Fibroblast of the conjunctiva (primary cell): ENCODE results near the gene MAP3K12.
"Not testable (repeated sequence)": the region's sequence is repeated elsewhere in the genome, so short reads cannot be mapped to it uniquely, and the experiment has no call there.

Experiments used
- DNase-seq: peaks from one replicate; pipeline ENCODE4 v3.0.0-alpha.2; 2010; ENCODE audit warnings: low read depth

MAP3K12 gene

DNA sequence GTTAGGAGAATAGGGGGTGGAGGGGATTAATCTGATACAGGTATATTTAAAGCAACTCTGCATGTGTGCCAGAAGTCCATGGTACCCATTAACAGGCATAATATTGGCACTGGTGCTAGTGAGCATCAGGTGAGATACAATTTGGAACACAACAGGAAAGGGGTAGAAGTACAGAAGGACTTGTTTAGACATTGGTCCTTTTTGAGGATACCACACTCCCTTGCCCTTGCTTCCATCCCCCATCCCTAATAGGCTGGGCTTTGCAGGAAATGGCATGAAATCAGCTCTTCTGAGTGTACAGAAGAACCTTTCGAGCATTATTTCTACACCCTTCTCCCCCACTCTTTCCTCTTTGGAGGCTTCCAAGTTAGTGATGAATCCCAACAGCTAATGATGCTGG lies 31.0 kb downstream of the MAP3K12 start:
- DNase-seq: no peak

GRCh38 chr12:53467880-53468279 lies 31.4 kb downstream of the MAP3K12 start:
- no peak for DNase-seq

DNA sequence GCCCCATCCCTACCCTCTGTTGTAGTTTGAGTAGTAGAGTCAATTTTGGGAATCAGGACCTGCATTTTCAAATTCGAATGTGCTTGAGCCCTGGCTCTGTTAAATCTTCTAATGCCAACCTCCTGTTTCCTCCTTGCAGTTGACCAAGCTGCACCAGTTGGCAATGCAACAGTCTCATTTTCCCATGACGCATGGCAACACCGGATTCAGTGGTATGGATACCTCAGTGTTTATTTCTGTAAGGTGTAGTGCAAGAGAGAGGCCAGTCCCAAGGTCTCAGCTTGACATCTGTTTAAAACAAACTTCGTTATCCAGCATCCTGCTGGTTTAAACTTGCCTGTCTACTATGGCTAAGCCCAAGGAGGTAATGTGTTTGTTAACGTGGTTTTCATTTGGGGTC lies 32.2 kb downstream of the MAP3K12 start:
- no peak for DNase-seq

DNA sequence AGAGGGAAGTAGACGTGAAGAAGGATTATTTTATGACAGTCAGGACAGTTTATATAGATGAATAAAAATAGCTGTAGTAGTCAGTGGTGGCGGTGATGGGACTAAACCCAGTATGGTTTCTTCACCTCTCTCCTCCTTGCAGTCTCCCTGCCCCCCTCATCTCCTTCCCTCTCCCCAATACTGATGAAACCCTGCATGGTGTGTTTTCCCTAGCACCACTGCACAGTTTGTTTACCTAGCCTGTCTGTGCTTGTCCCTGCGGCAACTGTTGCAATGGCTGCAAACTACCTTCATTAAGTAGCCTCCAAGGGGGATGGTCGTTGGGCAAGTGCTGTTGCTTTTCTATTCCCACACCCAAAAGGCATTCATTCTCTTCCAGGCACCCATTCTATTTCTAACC lies 32.6 kb downstream of the MAP3K12 start:
- DNase-seq: no peak

- no peak for DNase-seq
These were observed 33.6 kb downstream of the MAP3K12 start for GRCh38 chr12:53465679-53466078.

DNA sequence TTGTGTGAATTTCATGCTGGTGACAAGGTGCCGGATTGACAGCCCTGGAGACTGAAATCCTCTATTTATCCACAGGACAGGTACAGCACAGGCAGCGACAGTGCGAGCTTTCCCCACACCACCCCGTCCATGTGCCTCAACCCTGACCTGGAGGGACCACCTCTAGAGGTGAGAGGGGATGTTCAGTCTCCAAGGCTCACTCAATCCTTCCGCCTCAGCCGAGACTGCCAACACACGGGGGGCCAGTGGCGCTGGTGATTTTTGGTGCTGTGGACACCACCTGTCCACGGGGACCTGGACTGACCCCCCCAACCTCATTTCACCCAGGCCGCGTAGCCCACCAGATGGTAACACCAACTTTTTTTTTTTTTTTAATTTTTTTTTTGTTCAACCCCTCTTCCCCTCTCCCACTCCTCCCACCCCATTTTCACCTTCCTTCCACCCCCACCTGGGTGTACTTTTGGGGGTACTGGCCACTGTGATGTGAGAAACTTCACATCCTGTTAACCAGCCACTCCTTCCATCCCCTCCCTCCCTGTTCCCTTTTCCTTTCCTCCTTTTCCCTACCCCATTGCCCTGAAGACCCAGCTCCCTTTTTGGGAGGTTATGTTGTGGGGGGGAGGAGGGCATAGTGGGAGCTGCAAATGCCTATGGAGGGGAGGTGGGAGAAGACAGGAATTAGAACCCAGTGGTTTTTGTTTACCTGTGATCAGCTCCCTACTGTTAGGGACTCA lies 34.4 kb downstream of the MAP3K12 start:
- no peak for DNase-seq

GRCh38 chr12:53463802-53464560 lies 35.3 kb downstream of the MAP3K12 start:
- DNase-seq: no peak

GRCh38 chr12:53462935-53463334 lies 36.3 kb downstream of the MAP3K12 start:
- no peak for DNase-seq

DNA sequence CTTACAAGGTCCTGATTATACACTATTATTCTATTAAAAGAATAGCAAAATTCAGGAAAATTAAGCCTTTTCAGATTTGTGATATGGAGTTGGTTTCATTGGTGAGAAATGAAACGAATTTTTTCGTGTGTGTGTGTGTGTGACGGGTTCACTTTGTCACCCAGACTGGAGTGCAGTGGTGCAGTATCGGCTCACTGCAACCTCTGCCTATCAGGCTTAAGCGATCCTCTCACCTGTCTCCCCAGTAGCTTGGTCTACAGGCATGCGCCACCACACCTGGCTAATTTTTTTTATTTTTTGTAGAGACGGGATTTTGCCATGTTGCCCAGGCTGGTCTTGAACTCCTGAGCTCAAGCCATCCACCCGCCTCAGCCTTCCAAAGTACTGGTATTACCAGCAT lies 37.7 kb downstream of the MAP3K12 start:
- DNase-seq: no peak

- no peak for DNase-seq
These were observed 38.2 kb downstream of the MAP3K12 start for GRCh38 chr12:53461059-53461458.

GRCh38 chr12:53459097-53459496 lies 40.2 kb downstream of the MAP3K12 start:
- no peak for DNase-seq

- no peak for DNase-seq
These were observed 42.4 kb downstream of the MAP3K12 start for GRCh38 chr12:53456654-53457366.

DNA sequence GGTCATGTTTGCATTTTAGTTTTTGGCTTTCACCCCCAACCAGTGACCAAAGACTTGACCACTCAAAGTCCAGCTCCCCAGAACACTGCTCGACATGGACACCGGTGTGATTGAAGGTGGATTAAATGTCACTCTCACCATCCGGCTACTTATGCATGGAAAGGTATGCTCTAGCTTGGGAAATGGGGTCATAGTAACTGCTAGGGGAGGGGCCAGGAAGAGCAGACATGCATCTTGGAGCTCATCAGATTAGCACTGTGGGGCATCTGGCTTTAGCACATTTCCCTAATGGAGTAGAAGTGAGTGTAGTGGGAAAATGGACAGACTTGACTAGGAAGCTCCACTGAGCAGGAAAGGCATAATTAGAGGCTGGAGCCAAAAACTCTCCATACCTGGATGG lies 44.6 kb downstream of the MAP3K12 start:
- DNase-seq: no peak

GRCh38 chr12:53453953-53454640 lies 45.2 kb downstream of the MAP3K12 start:
- no peak for DNase-seq

- peak; percentile 78 for DNase-seq
These were observed 46.8 kb downstream of the MAP3K12 start for GRCh38 chr12:53452159-53453077.

DNA sequence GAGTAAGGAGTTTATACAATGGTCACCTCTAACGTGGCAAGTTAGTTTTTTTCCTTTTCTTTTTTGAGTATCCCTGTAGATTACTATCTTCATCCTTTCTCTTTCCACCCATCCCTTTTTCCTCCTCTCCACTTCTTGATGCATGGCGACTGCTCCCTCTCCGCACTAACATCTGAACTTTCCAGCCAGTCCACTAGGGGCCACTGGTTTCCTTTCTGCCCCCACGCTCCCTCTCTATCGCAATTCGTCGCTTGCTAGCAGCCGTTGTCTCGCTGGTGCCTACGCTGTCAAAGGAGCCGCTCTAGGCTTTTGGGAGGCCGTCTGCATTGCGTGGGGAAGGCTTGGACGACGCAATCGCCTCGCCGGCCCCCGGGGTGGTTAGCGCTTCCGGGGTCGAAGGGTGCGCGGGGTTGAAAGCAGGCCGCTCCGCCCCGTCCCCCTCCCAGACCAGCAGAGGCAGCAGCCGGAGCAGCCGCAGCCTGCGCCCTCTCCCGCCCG lies 47.5 kb downstream of the MAP3K12 start, which contains the start of gene PCBP2:
TSS of gene PCBP2 (plus strand) at position 442 of the 498 bp plus-strand sequence. CDS start 2,699 bp downstream, outside the sequence.
- peak; percentile 99 for DNase-seq

- DNase-seq: no peak
These were observed 48.3 kb downstream of the MAP3K12 start for GRCh38 chr12:53450936-53451335.

- not testable (repeated sequence) for DNase-seq
These were observed 54.5 kb downstream of the MAP3K12 start for GRCh38 chr12:53444593-53445325.

DNA sequence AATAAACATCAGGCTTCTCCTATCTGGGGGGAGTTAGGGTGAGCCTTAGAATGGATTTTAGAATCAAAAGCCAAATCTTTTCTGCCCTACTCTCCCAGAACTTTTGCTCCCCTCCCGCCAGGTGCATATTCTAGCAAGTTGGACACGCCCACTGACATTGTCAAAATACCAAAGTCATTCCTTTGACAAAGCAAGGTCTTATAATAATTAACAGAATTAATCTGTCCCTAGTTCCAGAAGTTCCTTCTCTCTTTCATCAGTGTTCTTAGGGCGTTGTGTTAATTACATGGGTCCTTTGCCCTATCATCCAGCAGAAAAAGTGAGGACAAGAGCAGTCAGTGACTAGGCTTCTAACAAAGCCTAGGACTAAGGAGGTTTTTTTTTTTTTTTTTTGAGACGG lies 55.3 kb downstream of the MAP3K12 start:
- no peak for DNase-seq
